ENCODE results near the gene KY.

The KY gene

GRCh38 chr3:134677196-134677986, 26.6 kb upstream of the KY start:
- DNase-seq = peak in 1 of 42 donors; percentile 30
- intact Hi-C loops (cut with DNase I) = no loop called here

GRCh38 chr3:134675726-134676256, 25.0 kb upstream of the KY start:
- no peak for DNase-seq
- intact Hi-C loops (cut with DNase I) = no loop called here

DNA sequence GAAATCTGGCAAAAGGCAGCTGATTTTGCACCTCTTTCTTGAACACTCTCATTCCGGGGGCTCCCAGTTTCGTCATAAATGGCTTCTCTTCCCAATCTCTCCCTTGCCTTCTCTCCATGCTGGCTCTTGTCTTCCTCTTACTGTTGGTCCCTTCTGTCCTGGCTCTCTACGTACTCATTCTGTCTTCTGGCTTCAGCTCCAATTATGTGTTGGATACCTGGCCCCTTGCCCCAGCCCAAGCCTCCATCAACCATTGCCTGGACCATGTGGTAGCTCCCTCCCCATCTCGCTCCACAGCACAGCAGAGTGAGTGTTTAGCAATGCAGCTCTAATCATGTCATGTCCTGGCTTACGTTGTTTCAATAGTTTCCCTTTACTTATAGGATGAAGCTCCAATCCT, 21.7 kb upstream of the KY start:
- DNase-seq = no peak
- intact Hi-C loops (cut with DNase I) = no loop called here

DNA sequence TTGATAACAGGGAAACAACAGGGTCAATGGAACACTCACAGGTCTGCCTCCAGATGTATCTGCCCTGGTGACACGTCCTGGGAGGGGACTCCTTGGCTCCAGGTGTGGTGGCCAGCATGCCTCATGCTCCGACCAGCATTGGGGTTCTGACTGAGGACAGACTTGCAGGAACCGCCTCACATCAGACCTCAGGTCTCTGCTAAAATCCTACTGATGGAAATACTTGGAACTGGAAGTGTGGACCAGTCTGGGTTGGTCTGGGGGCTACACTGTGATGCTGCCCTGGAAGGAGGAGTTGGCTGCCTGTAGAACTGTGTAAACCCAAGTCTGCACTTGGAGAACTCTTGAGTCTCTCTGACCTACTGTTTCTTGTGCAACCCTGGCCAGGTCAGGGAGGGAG, 17.1 kb upstream of the KY start:
- intact Hi-C loops (cut with DNase I) = no loop called here
- no peak for DNase-seq

GRCh38 chr3:134667406-134667805, 16.6 kb upstream of the KY start:
- intact Hi-C loops (cut with DNase I) = no loop called here
- DNase-seq = no peak

DNA sequence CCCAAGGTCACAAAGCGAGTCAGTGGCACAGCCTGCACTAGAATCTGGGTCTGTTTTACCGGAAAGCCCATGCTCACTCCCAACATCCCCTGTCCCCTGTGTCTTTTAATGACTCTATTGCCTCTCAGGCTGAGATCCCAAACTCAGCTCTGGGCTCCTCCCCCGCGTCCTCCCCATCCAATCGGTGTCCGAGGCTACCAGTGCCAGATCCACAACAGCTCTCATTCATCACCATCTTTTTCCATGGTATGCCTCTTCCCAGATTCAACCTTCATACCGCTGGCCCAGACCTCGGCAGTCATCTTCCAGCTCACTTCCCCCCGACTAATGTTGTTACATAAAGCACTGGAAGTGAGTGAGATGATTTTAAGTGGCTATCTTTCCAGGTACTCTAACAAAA, 16.1 kb upstream of the KY start:
- no peak for DNase-seq
- intact Hi-C loops (cut with DNase I) = no loop called here

DNA sequence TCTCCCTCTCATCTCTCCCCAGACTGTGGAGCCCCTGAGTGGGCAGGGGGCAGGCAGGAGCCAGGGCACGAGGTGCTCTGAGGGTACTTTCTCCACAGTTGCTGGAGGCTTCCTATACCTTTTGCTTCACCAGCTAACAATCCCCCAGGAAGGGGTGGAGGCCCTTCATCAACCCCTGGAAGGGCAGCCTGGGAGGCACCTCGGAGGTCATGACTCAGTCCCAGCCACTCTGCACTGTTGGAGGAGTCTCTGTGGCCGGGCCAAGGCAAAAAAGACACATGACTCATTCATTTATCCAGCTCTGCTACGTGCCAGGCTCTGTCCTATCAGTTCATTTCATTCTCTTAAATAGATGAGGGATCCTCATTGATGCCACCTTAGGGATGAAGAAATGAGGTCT, 15.6 kb upstream of the KY start:
- intact Hi-C loops (cut with DNase I) = no loop called here
- DNase-seq = no peak

- intact Hi-C loops (cut with DNase I) = no loop called here
- no peak for DNase-seq
Measured at GRCh38 chr3:134666052-134666451, 15.2 kb upstream of the KY start.

DNA sequence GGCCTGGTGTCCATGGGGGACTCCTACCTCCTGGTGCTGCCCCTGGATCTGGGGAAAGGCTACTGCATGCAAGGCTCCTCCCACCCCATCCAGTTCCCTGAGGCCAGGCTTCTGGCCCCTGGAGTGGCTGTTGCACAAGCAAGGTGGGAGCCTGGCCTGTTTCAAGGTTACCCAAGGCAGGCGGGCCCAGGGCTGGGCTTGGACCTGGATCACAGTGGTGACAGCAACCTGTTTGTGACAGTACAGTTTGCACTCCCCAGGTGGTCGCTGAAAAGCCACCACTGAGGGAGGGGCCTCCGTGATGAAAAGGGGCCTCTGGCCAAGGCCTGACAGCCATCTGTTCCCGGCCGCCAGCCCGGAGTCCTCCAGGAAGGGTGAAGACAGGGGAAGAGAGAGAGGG, 14.4 kb upstream of the KY start:
- intact Hi-C loops (cut with DNase I) = no loop called here
- no peak for DNase-seq

GRCh38 chr3:134663721-134664456, 13.1 kb upstream of the KY start:
- intact Hi-C loops (cut with DNase I) = no loop called here
- peak in 1 of 42 donors; percentile 13 for DNase-seq

GRCh38 chr3:134660046-134660441, 9.2 kb upstream of the KY start:
- DNase-seq = no peak
- intact Hi-C loops (cut with DNase I) = no loop called here

DNA sequence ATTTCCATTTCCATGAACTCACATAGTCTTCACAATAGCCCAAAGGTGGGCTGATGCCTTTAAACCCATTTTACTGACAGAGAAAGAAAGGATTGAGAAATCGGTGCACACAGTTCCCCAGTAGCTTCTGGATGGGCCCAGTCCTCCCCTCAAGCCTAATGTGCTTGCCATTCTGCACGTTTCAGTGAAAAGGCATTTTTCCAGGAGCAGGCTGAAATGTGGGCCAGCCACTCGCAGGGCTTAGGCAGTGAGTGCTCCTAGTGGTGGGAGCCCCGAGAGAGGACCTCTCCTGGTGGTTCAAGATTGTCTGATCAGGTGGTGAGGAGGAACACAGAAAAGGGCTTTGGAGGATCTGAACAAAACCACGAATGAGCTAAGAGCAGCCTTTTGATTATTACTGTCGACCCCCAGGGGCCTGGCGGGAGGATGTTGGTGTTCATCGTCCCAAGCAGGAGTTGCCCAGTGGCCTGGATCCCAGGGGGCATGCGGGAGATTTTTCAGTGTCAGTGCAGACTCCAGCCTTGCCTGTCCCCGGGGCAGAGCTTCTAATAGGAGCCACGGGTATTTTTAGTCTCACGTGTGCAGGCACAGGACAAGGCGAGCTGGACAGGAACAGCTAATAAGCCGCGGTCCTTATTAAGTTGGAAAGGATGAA, 8.7 kb upstream of the KY start:
- intact Hi-C loops (cut with DNase I) = no loop called here
- no peak for DNase-seq

GRCh38 chr3:134658555-134658954, 7.7 kb upstream of the KY start:
- DNase-seq = peak in 4 of 42 donors; percentile 13 to 39 (median 28)
- intact Hi-C loops (cut with DNase I) = no loop called here

GRCh38 chr3:134656211-134656800, 5.5 kb upstream of the KY start:
- peak in 3 of 42 donors; percentile 9 to 17 (median 15) for DNase-seq
- intact Hi-C loops (cut with DNase I) = no loop called here

DNA sequence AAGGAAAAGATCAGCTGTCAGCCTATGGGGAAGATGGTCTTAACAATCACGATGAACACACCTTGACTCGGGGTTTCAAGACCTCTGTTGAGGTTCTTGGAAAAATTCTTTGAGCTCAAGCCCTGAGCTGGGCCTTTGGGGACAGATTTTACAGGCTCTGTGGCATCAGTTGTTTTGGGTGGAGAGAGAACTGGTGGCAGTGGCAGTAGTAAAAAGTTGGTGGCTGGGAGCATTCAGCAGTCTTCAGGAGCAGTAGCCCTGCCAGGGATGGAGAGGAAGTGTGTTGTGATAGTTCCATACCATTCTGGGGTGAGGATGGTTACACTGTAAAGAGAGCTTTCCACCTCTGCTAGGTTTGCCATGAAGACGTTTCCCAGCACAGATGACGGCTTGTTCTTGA, 4.9 kb upstream of the KY start:
- intact Hi-C loops (cut with DNase I) = no loop called here
- DNase-seq = no peak

- intact Hi-C loops (cut with DNase I) = no loop called here
- peak in 2 of 42 donors; percentile 18 to 28 for DNase-seq
Measured at GRCh38 chr3:134654031-134654430, 3.2 kb upstream of the KY start.

DNA sequence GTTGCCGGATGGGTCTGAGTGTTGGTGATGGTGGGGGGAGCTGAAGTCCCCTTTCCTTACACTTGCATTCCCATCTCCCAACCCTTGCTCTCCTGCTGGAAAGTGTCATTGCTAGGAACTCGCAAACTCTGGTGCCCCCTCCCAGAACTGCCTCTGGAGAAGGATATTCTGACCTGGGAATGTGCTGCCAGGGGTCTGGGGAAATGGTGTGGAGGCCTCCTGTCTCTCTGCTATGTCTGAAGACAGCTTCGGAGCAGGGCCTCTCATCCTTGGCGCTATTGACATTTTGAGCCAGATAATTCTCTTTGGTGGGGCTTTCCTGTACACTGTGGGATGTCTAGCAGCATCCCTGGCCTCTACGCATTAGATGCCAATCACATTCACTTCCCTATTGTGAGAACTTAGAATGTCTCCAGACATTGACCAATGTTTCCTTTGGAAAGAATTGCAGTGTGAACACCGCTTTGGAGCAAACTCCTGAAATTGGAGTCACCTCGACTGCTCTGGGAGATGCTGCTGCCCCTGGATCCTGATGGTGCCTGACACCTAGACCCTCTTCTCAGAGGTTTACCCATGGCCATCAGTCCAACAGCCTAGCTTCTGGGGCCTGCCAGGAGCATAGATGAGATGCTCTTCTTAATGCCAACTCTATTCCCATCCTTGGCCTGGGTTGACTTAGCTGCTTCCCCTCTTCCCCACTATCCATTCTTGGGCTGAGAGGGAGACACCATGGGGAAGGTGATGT, 2.2 kb upstream of the KY start:
- intact Hi-C loops (cut with DNase I) = no loop called here
- DNase-seq = peak in 3 of 42 donors; percentile 8 to 33 (median 29)

GRCh38 chr3:134652409-134652831, 1.6 kb upstream of the KY start:
- intact Hi-C loops (cut with DNase I) = no loop called here
- peak in 2 of 42 donors; percentile 11 to 32 for DNase-seq
